GM18507 (cell line): Measurements from ENCODE around the gene CLDN8.

Experiments
- DNase-seq: peaks from one replicate; pipeline ENCODE4 v3.0.0; 2011; ENCODE audit warnings: low read depth; ENCODE audit not compliant: insufficient read length; ENCODE audit errors: extremely low spot score
- FAIRE-seq: peaks from 2 replicates; lab custom pipeline; 2011; peaks lifted over from hg19 to GRCh38; lab: Jason Lieb, UNC

Gene CLDN8

GRCh38 chr21:30216041-30216723, at the start of gene CLDN8:
CLDN8 (minus strand) TSS chr21:30216097; CDS start chr21:30215925, 172 bp downstream.
- DNase-seq, result no peak
- no peak for FAIRE-seq

- FAIRE-seq (no peak), DNase-seq (no peak)
Measured at GRCh38 chr21:30257773-30258172, 41.9 kb upstream of the CLDN8 start.

GRCh38 chr21:30256100-30256499, 40.2 kb upstream of the CLDN8 start:
- no peak for DNase-seq
- no peak for FAIRE-seq

- FAIRE-seq (no peak), DNase-seq (no peak)
Measured at GRCh38 chr21:30255679-30256078, 39.8 kb upstream of the CLDN8 start.

- FAIRE-seq (no peak), DNase-seq (no peak)
Measured at GRCh38 chr21:30251781-30252180, 35.9 kb upstream of the CLDN8 start.

GRCh38 chr21:30249936-30250335, 34.0 kb upstream of the CLDN8 start:
- DNase-seq, result no peak
- no peak for FAIRE-seq

GRCh38 chr21:30248844-30249243, 32.9 kb upstream of the CLDN8 start:
- DNase-seq (no peak), FAIRE-seq (no peak)

- FAIRE-seq (no peak), DNase-seq (no peak)
Measured at GRCh38 chr21:30245061-30245460, 29.2 kb upstream of the CLDN8 start.

GRCh38 chr21:30243691-30244090, 27.8 kb upstream of the CLDN8 start:
- DNase-seq, result no peak
- no peak for FAIRE-seq

- no peak for FAIRE-seq
- DNase-seq, result no peak
Measured at GRCh38 chr21:30240661-30241060, 24.8 kb upstream of the CLDN8 start.

- DNase-seq (no peak), FAIRE-seq (no peak)
Measured at GRCh38 chr21:30238168-30238567, 22.3 kb upstream of the CLDN8 start.

- no peak for DNase-seq
- no peak for FAIRE-seq
Measured at GRCh38 chr21:30234643-30235042, 18.7 kb upstream of the CLDN8 start.

- no peak for FAIRE-seq
- DNase-seq, result no peak
Measured at GRCh38 chr21:30234050-30234449, 18.2 kb upstream of the CLDN8 start.

- DNase-seq, result no peak
- no peak for FAIRE-seq
Measured at GRCh38 chr21:30233228-30234020, 17.5 kb upstream of the CLDN8 start.

GRCh38 chr21:30232011-30232410, 16.1 kb upstream of the CLDN8 start:
- no peak for FAIRE-seq

GRCh38 chr21:30227633-30228404, 11.9 kb upstream of the CLDN8 start:
- DNase-seq (no peak), FAIRE-seq (no peak)

More at GRCh38 chr21:30232011-30232410, 16.1 kb upstream of the CLDN8 start:
- no peak for DNase-seq

- FAIRE-seq (no peak), DNase-seq (no peak)
Measured at GRCh38 chr21:30227128-30227527, 11.2 kb upstream of the CLDN8 start.

- DNase-seq, result no peak
- FAIRE-seq, result no peak
Measured at GRCh38 chr21:30223596-30223995, 7.7 kb upstream of the CLDN8 start.

- DNase-seq (no peak), FAIRE-seq (no peak)
Measured at GRCh38 chr21:30222724-30223123, 6.8 kb upstream of the CLDN8 start.

- no peak for FAIRE-seq
- no peak for DNase-seq
Measured at GRCh38 chr21:30211071-30211470, 4.8 kb downstream of the CLDN8 start.
